ENCODE measurements around the gene STRN. TPM values are rescaled to one million over a fixed set of nuclear protein-coding genes. Genes with fewer than 3 reads are reported as not detected.
"Not testable (repeated sequence)": the region's sequence is repeated elsewhere in the genome, so short reads cannot be mapped to it uniquely, and the experiment has no call there.

STRN gene
- total RNA-seq, 1 donor = 16.4 TPM

DNA sequence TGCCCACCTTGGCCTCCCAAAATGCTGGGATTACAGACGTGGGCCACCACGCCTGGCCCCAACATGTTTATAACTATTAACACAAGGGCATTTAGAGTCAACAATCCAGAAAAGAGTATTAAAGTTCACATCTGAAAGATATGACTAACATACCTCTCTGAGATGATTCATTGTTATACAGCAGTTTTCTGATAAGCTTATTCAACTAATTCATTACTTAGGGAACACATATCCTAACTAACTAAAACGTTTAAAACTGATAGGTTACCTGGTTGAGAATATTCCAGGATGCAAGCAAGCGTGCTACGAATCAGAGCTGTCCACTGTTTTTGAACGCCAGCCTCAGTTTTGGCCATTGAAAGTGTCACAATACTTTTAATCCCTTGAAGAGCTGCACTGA lies 34.0 kb upstream of the STRN start:
- TF ChIP-seq, protein P1, sequence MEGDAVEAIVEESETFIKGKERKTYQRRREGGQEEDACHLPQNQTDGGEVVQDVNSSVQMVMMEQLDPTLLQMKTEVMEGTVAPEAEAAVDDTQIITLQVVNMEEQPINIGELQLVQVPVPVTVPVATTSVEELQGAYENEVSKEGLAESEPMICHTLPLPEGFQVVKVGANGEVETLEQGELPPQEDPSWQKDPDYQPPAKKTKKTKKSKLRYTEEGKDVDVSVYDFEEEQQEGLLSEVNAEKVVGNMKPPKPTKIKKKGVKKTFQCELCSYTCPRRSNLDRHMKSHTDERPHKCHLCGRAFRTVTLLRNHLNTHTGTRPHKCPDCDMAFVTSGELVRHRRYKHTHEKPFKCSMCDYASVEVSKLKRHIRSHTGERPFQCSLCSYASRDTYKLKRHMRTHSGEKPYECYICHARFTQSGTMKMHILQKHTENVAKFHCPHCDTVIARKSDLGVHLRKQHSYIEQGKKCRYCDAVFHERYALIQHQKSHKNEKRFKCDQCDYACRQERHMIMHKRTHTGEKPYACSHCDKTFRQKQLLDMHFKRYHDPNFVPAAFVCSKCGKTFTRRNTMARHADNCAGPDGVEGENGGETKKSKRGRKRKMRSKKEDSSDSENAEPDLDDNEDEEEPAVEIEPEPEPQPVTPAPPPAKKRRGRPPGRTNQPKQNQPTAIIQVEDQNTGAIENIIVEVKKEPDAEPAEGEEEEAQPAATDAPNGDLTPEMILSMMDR (IDR thresholded peaks at IDR 0.05; ENCODE audit: insufficient read depth, low read depth, low read length) = no peak
- no peak overlapping the region for H3K4me3 ChIP-seq (ENCODE audit: low read depth, low read length)
- DNase-seq (ENCODE audit: low read depth) = no peak

DNA sequence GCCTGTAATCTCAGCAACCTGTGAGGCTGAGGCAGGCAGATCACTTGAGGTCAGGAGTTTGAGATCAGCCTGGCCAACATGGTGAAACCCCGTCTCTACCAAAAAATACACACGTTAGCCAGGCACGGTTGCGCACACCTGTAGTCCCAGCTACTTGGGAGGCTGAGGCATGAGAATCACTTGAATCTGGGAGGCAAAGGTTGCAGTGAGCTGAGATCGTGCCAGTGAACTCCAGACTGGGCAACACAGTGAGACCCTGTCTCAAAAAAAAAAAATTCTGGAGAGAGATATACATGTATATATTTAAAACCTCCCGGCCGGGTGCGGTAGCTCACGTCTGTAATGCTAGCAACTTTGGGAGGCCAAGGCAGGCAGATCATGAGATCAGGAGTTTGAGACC lies 33.1 kb upstream of the STRN start:
- DNase-seq (ENCODE audit: low read depth); H3K4me3 ChIP-seq (ENCODE audit: low read depth, low read length): not testable (repeated sequence)

DNA sequence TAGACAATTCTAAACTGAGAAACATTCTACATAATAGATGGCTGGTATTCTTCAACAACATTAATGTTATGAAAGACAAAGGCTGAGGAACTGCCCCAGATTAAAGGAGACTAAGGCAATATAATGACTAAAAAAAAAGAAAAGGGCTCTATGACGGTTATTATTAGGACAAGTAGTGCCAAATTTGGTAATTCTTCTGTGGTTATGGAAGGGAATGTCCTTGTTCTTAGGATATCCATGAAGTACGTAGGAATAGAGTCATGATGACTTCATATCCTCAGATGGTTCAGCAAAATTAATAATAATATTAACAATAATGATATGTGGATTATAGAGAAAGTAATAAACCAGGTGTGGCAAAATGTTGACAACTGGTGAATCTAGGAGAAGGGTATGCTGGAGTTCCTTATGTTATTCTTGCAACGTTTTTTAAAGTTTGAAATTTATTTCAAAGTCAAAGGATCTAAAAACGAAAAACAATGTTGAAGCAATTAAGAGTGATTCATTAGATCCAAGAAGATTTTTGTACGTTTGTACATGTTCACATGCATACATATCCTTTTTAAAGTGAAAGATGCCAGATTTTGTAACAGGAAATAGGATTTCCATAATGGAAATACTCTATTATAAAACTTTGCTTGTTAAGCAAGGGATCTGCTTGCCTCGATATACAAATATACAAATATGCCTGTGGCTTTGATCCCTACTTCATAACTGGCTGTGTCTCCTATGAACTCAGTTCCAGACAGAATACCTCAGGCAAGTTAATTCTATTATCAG lies 27.7 kb upstream of the STRN start:
- TF ChIP-seq, protein P1 (IDR thresholded peaks at IDR 0.05; ENCODE audit: insufficient read depth, low read depth, low read length) = no peak
- no peak for DNase-seq (ENCODE audit: low read depth)
- H3K4me3 ChIP-seq (ENCODE audit: low read depth, low read length) = no peak overlapping the region

DNA sequence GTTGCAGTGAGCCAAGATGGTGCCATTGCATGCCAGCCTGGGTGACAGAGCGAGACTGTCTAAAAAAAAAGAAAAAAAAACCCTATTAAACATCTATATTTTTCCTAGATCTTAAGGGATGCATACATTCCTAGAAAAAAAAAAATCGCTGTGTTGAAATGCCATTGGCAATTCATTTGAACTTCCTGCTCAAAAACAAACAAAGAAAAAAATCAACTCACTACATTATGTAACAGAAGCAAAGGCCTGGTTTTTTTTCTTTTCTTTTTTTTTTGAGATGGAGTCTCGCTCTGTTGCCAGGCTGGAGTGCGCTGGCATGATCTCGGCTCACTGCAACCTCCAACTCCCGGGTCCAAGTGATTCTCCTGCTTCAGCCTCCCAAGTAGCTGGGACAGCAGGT lies 21.7 kb upstream of the STRN start:
- no peak overlapping the region for H3K4me3 ChIP-seq (ENCODE audit: low read depth, low read length)
- DNase-seq (ENCODE audit: low read depth) = no peak
- TF ChIP-seq, protein P1 (IDR thresholded peaks at IDR 0.05; ENCODE audit: insufficient read depth, low read depth, low read length) = no peak

DNA sequence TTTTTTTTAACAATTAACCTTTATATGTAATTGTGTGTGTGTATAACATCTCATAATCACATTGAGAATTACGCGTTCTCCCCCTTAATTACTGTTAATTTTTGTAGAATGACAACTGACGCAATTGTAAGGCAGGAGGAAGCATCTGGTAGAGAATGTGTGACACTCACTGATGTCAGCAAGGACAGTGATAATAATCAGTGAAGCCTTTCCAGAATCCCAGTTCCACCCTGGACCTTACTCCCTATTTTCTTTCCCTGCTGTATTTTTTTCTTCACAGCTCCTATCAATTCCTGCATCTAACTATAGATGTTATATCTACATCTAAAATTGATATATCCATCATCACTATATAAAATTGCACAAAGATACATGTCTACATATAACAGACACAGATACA lies 16.1 kb upstream of the STRN start:
- TF ChIP-seq, protein P1 (IDR thresholded peaks at IDR 0.05; ENCODE audit: insufficient read depth, low read depth, low read length) = no peak
- no peak overlapping the region for H3K4me3 ChIP-seq (ENCODE audit: low read depth, low read length)
- no peak for DNase-seq (ENCODE audit: low read depth)

DNA sequence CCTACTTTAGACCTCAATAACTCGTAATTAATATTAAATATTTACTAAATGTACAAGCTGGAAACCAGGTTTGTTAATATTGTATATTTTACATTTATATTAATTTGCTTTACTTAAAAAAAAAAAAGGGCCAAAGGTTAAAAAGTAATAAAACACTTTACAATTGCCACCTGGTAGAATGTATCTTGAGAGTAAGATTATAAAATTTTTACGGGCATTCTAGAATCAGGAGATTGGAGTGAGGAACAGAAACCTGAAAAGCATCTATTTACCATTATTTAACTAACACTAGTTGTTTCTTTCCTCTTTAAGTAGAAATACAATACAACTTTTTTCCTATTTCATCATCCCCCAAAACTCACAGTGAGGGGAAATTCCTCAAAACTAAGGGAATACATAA lies 15.6 kb upstream of the STRN start:
- H3K4me3 ChIP-seq (ENCODE audit: low read depth, low read length) = no peak overlapping the region
- TF ChIP-seq, protein P1 (IDR thresholded peaks at IDR 0.05; ENCODE audit: insufficient read depth, low read depth, low read length) = no peak
- DNase-seq (ENCODE audit: low read depth) = no peak

DNA sequence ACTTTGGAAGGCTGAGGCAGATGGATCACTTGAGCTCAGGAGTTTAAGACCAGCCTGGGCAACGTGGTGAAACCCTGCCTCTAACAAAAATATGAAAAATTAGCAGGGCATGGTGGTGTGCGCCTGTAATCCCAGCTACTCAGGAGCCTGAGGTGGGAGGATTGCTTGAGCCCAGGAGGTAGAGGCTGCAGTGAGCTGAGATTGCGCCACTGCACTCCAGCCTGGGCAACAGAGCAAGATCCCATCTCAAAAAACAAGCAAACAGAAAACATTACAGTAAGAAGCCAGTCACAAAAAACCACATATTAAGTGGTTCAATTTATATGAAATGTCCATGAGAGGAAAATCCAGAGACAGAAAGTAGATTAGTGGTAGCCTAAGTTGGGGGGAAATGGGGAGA lies 12.7 kb upstream of the STRN start:
- not testable (repeated sequence) for DNase-seq (ENCODE audit: low read depth); H3K4me3 ChIP-seq (ENCODE audit: low read depth, low read length)

DNA sequence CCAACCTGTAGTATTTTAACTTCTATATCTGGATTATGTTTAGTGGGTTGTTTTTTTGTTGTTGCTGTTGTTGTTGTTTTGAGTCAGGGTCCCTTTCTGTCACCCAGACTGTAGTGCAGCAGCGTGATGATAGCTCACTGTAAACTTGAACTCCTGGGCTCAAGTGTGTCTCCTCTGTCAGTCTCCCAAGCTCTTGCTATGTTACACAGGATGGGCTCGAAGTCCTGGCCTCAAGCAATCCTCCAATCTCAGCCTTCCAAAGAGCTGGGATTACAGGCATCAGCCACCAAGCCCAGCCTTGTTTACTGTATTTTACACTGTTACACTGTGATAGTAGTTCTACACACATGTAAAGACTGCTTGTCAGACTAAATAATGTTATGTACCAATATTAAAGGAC lies 9.7 kb upstream of the STRN start:
- H3K4me3 ChIP-seq (ENCODE audit: low read depth, low read length) = no peak overlapping the region
- TF ChIP-seq, protein P1 (IDR thresholded peaks at IDR 0.05; ENCODE audit: insufficient read depth, low read depth, low read length) = no peak
- DNase-seq (ENCODE audit: low read depth) = no peak

All from fibroblast of villous mesenchyme (primary cell).